ENCODE measurements around the gene FAM193B.

Gene FAM193B

DNA sequence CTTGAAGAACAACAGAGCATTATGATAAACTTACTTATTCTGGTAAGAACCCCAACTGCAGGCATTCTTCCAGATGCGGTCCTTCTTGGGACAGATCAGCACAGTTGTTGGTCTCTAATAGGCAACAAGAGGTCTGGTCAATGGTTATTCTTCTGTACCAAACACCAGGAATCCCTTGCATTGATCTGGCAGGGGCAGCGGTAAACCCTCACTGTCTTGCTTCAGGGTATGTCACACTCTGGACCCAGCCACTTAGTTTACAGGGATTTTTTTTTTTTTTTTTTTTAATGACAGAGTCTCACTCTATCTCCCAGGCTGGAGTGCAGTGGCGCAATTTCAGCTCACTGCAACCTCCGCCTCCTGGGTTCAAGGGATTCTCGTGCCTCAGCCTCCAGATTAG lies 1.3 kb upstream of the FAM193B start:
- no peaks in the 10 kb centered on the region for H3K27me3 Mint-ChIP-seq
- no peak overlapping the region for H3K27ac Mint-ChIP-seq
- H3K9me3 Mint-ChIP-seq (ENCODE audit: low read depth) = no peaks in the 10 kb centered on the region
- peaks cover 30% of the 10 kb centered on the region for H3K4me1 Mint-ChIP-seq (ENCODE audit: low read depth)
- peak overlapping the region; percentile 84 for H3K4me3 Mint-ChIP-seq
- H3K36me3 Mint-ChIP-seq = peaks cover 2% of the 10 kb centered on the region

DNA sequence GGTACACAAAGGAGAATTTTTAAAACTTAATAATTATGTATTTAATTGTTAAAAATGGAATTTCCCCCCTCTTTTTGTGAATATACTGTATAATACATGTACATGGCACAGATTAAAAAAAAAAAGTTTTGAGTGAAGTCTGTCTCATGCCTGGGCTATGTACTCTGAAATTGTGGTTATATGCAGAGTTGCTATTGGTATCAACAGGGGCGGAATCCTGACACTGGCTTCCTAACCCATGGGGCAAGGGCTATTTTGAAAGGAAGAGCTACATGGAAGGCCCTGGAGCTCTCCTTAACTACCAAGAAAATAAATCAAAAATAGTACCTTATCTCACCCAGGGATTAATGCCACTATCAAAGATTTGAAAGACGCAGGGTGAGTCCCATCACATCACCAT lies 865 bp upstream of the FAM193B start:
- Mint-ChIP-seq H3K27ac (no peak overlapping the region), H3K27me3 (no peaks in the 10 kb centered on the region), H3K4me3 (peak overlapping the region; percentile 84), H3K4me1 (ENCODE audit: low read depth) (peaks cover 33% of the 10 kb centered on the region), H3K9me3 (ENCODE audit: low read depth) (no peaks in the 10 kb centered on the region), H3K36me3 (peaks cover 2% of the 10 kb centered on the region)

DNA sequence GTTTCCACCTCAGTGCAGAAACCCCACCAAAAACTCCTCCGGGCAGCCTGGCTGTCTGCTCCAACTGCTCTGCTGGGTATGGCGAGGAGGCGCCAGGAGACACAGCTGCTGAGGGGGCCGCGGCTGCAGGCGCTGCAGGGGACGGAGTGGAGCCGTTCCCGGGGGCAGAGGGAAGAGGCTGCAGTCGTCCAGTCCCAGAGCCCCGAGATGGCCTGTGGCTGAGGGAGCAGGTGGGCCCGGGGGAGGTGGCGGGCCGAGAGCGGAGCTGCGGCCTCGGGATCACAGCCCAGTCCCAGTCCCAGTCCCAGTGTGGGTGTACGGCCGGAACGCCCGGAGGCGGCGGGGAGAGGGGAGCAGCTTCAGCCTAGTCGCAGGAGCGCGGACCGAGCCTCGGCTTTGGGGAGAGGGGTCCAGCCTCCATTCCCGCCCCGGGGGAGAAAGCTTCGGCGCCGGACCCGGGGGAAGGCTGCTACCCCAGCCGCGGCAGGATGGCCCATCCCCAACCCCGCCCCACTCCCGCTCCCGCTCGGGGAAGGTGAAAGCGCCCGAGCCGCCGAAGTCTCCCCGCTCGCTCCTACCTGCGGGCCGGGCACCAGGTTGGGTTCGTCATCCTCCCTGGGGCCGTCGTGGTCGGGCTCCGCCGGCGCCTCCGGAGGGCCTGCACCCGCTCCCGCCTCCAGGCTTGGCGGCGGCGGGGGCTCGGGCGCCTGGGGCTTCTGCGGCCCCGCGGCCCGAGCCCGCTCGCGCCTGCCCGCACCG lies 513 bp downstream of the FAM193B start:
- Mint-ChIP-seq H3K27ac (no peak overlapping the region), H3K4me1 (ENCODE audit: low read depth) (peaks cover 37% of the 10 kb centered on the region), H3K4me3 (peak overlapping the region; percentile 81), H3K36me3 (peaks cover 2% of the 10 kb centered on the region), H3K27me3 (no peaks in the 10 kb centered on the region), H3K9me3 (ENCODE audit: low read depth) (no peaks in the 10 kb centered on the region)

DNA sequence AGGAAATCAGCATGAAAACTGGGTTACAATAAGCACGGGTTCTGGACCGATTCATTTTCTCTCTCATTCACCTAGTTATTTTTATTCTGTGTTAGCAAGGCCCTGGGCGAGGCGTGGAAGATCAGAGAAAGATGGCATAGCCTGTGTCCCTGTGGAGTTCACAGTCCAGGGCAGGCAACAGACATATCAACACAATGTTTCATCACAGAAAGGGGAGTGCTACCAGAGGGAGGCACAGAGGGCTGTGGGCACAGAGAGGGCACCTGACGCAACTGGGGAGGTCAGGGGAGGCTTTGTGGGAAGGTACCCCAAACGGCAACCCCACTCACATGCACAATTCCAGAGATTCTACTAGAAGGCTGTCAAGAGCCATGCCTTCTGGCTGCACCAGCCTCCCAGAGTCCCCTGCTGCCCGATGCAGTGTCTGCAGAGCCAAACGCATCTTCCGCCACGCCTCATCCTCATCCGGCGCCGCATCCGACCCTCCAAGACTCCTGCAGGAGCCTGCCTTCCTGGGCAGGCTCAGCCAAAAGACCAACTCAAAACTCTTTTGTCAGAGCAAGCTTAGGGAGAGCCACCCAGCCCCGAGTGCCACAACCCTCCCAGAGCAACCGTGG lies 1.4 kb downstream of the FAM193B start:
- no peaks in the 10 kb centered on the region for H3K27me3 Mint-ChIP-seq
- H3K27ac Mint-ChIP-seq = peak overlapping the region; percentile 65
- H3K9me3 Mint-ChIP-seq (ENCODE audit: low read depth) = no peaks in the 10 kb centered on the region
- H3K4me3 Mint-ChIP-seq = peak overlapping the region; percentile 81
- peaks cover 2% of the 10 kb centered on the region for H3K36me3 Mint-ChIP-seq
- H3K4me1 Mint-ChIP-seq (ENCODE audit: low read depth) = peaks cover 42% of the 10 kb centered on the region

DNA sequence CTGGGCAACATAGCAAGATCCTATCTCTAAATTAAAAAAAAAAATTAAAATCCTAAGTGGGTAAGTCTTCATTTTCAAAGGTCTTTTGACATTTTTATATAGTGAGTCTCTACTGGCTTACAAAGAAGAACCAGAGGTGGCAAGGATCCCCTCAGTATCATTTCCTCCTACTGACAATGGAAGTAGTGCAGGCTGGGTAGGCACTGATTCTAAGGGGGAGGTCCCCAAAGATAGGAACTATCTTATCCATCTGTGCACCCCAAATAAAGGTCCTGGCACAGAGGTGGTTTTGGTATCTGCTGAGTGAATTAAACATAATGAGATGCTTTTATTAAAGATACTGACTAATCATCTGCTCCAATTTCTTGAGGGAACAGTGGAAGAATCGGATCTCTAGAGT lies 4.2 kb downstream of the FAM193B start:
- H3K4me1 Mint-ChIP-seq (ENCODE audit: low read depth) = peaks cover 48% of the 10 kb centered on the region
- H3K4me3 Mint-ChIP-seq = no peak overlapping the region
- no peak overlapping the region for H3K27ac Mint-ChIP-seq
- H3K27me3 Mint-ChIP-seq = no peaks in the 10 kb centered on the region
- peaks cover 4% of the 10 kb centered on the region for H3K36me3 Mint-ChIP-seq
- no peaks in the 10 kb centered on the region for H3K9me3 Mint-ChIP-seq (ENCODE audit: low read depth)

DNA sequence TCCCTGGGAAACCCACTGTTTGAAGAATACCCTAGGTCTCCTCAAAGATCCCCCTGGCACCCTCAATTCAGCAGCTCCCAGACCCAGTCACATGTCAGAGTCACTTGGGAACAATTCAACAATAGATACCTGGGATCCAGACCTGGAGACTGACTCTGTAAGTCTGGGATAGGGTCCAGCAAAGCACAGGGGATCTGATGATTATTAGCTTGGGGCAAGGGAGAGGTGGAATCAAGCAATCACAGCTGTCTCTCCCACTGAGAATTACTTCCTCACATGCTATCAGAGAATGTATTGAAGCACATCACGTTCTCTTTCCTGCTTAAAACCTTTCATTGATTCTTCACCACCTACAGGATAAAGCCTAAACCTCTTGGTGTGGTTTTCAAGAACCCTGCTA lies 5.9 kb downstream of the FAM193B start:
- H3K4me1 Mint-ChIP-seq (ENCODE audit: low read depth) = peaks cover 41% of the 10 kb centered on the region
- H3K27me3 Mint-ChIP-seq = no peaks in the 10 kb centered on the region
- H3K36me3 Mint-ChIP-seq = peaks cover 4% of the 10 kb centered on the region
- H3K27ac Mint-ChIP-seq = no peak overlapping the region
- no peaks in the 10 kb centered on the region for H3K9me3 Mint-ChIP-seq (ENCODE audit: low read depth)
- no peak overlapping the region for H3K4me3 Mint-ChIP-seq

DNA sequence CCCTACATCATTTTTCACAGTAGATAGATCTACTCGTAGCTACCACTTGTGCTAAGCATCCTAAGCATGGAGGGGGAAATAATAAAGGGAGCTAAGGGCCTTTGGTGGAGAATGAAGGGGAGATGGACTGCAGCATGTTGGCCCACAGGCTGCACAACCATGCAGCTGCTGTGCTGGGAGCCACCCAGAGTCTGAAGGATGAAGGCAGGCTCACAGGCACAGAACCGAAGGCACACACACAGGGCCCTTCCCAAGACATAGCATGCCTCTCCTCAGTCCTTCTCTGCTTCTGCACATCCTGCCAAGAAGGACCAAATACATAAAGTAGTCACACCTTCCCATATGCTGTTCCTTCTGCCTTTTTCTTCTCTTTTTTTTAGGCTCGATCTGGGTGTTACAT lies 6.6 kb downstream of the FAM193B start:
- Mint-ChIP-seq H3K4me3 (no peak overlapping the region), H3K36me3 (peaks cover 2% of the 10 kb centered on the region), H3K27me3 (no peaks in the 10 kb centered on the region), H3K9me3 (ENCODE audit: low read depth) (no peaks in the 10 kb centered on the region), H3K27ac (no peak overlapping the region), H3K4me1 (ENCODE audit: low read depth) (peaks cover 35% of the 10 kb centered on the region)

DNA sequence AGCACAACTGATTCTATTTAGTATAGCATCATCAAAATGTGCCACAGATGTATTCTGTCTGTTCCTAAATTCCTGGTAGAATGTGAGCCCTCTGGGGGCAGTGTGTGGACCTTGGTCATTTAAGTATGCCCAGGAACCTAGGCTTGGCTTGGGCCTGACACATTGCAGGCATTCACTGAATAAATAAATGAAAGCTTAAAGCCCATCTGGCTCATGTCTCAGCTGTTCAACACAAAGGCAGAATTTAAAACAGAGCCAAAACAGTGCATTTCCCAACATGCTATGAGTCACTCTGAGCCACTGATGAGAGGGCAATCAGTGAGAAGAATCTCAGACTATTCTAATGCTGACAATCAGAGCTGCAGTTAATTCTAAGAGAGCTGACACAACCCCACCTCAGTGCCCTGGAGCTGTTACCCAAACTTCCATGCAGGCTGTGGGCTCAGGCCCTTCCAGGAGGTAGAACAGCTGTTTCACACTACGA lies 8.1 kb downstream of the FAM193B start:
- no peak overlapping the region for H3K27ac Mint-ChIP-seq

DNA sequence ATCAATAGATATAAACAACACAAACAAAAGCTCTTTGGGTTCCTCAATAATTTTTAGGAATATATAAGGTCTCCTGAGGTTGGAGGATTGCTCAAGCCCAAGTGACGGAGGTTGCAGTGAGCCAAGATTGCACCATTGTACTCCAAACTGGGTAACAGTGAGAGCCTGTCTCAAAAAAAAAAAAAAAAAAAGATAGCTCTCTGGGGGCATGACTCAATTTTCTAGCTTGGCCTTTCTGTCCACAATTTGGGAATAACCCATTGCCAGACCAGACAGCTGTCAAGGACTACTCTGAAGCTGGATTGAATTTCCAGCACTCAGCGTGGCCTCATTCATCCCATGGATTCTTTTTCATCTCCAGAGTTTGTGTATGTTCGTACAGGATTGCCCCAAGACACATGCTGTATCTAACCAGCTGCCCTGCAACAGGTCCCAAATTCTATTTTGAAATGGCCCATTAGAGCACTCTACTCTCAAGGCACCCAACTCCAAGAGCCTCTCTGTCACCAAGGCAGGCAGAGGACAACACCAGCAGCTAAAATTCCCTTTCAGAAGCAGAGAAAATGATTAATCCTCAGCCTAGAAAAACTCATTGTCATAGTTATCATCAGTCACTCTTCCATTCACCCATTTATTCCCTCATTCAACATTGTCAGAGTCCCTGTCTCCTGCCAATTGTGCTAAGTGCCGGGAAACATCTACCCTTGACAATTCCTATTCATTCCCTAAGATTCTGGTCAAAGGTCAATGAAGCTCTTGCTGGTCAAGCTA lies 8.7 kb downstream of the FAM193B start:
- Mint-ChIP-seq H3K36me3 (peaks cover 2% of the 10 kb centered on the region), H3K4me3 (no peak overlapping the region), H3K4me1 (ENCODE audit: low read depth) (peaks cover 32% of the 10 kb centered on the region), H3K27ac (no peak overlapping the region), H3K9me3 (ENCODE audit: low read depth) (no peaks in the 10 kb centered on the region), H3K27me3 (no peaks in the 10 kb centered on the region)

More for the DNA sequence above, 8.1 kb downstream of the FAM193B start:
- no peaks in the 10 kb centered on the region for H3K9me3 Mint-ChIP-seq (ENCODE audit: low read depth)
- no peaks in the 10 kb centered on the region for H3K27me3 Mint-ChIP-seq
- no peak overlapping the region for H3K4me3 Mint-ChIP-seq
- peaks cover 2% of the 10 kb centered on the region for H3K36me3 Mint-ChIP-seq
- peaks cover 30% of the 10 kb centered on the region for H3K4me1 Mint-ChIP-seq (ENCODE audit: low read depth)

DNA sequence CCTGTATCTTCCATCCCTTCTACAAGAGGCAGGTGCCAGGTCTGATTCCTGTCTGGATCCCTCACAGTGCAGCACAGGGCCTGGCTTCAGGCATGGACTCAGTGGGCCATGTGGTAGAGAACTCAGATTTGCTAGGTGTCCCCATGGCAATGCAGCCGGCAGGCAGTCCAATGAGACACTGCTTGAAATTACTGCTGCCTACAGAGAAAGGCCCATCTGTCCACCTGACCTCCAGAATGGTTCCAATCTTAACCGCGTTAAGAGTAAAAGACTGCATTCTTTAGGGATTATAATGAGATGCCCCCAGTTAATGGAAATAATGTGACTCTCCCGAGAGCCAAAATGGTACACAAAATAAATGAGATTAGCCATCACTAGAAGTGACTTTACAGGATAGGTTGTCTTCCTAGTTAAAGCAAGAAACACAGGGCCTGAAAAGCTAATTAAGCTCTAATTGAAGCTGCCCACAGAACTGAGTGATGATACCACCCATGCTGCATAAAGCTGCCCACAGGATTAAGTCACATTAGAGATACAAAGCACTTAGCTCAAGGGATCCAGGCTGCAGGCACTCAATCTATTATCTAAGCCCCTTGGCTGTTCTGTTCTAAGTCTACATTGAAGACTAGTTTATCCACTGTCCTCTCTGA lies 11.4 kb downstream of the FAM193B start:
- Mint-ChIP-seq H3K4me3 (no peak overlapping the region), H3K9me3 (ENCODE audit: low read depth) (no peaks in the 10 kb centered on the region), H3K36me3 (peaks cover 2% of the 10 kb centered on the region), H3K27me3 (no peaks in the 10 kb centered on the region), H3K4me1 (ENCODE audit: low read depth) (peaks cover 20% of the 10 kb centered on the region), H3K27ac (no peak overlapping the region)

DNA sequence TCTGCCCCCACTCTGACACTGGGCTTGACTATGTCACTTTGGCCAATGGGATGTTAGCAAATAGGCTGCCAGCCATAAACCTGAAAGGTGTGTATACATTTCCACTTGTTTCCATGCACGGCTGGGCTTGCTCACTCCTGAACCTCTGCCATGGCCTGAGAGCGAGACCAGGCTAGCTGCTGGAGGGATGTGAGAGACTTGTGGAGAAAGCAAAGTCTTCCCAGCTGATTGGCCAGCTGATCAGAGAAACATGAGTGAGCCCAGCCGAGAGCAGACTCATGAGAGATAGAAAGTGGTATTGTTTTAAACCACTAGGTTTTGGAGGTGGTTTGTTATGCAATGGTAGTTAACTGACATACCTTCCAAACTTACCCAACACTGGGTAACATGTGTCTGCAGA lies 13.9 kb downstream of the FAM193B start:
- H3K27me3 Mint-ChIP-seq = no peaks in the 10 kb centered on the region
- no peak overlapping the region for H3K4me3 Mint-ChIP-seq

DNA sequence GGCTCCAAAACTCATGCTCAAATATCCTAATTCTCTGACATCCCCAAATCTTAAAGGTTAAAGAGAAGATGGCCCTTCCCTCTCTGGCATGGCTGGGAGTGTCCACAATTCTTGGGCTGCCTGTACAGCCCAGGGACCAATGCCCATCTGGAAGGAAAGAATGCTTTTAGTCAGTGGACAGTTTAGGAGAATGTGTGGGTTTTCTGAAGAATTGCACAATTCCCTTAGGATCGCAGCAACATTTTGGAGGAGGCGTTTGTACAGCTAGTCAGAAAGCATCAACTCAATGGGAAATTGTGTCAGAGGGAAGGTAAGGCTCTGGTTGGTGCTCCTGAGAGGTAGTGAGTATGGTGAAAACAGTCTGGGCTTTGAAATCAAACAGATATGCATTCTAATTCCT lies 15.0 kb downstream of the FAM193B start:
- Mint-ChIP-seq H3K4me1 (ENCODE audit: low read depth) (peaks cover 9% of the 10 kb centered on the region), H3K27me3 (no peaks in the 10 kb centered on the region), H3K9me3 (ENCODE audit: low read depth) (no peaks in the 10 kb centered on the region), H3K4me3 (no peak overlapping the region), H3K36me3 (no peaks in the 10 kb centered on the region), H3K27ac (no peak overlapping the region)

More for the DNA sequence above, 13.9 kb downstream of the FAM193B start:
- Mint-ChIP-seq H3K36me3 (no peaks in the 10 kb centered on the region), H3K9me3 (ENCODE audit: low read depth) (no peaks in the 10 kb centered on the region), H3K27ac (no peak overlapping the region), H3K4me1 (ENCODE audit: low read depth) (peaks cover 9% of the 10 kb centered on the region)

DNA sequence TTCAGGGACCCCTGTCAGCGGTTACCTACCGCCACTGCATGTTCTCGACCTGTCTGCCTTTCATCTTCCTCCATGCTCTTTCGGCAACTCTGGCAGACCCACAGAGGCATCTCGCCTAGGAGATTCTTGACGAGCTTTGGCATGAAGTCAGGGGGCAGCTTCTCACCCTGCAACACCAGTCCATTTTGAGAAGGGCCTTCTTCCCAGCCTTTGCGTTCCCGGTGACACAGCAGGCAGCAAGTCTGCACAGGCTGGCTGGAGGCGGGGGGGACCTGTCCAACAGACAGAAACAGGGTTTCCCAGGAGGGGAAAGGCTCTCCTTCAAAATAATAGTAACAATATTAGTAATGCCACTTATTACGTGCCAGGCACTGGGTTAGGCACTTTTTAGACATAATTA lies 15.5 kb downstream of the FAM193B start:
- H3K27ac Mint-ChIP-seq = no peak overlapping the region
- peaks cover 9% of the 10 kb centered on the region for H3K4me1 Mint-ChIP-seq (ENCODE audit: low read depth)
- no peaks in the 10 kb centered on the region for H3K36me3 Mint-ChIP-seq
- H3K9me3 Mint-ChIP-seq (ENCODE audit: low read depth) = no peaks in the 10 kb centered on the region
- H3K27me3 Mint-ChIP-seq = no peaks in the 10 kb centered on the region
- no peak overlapping the region for H3K4me3 Mint-ChIP-seq

DNA sequence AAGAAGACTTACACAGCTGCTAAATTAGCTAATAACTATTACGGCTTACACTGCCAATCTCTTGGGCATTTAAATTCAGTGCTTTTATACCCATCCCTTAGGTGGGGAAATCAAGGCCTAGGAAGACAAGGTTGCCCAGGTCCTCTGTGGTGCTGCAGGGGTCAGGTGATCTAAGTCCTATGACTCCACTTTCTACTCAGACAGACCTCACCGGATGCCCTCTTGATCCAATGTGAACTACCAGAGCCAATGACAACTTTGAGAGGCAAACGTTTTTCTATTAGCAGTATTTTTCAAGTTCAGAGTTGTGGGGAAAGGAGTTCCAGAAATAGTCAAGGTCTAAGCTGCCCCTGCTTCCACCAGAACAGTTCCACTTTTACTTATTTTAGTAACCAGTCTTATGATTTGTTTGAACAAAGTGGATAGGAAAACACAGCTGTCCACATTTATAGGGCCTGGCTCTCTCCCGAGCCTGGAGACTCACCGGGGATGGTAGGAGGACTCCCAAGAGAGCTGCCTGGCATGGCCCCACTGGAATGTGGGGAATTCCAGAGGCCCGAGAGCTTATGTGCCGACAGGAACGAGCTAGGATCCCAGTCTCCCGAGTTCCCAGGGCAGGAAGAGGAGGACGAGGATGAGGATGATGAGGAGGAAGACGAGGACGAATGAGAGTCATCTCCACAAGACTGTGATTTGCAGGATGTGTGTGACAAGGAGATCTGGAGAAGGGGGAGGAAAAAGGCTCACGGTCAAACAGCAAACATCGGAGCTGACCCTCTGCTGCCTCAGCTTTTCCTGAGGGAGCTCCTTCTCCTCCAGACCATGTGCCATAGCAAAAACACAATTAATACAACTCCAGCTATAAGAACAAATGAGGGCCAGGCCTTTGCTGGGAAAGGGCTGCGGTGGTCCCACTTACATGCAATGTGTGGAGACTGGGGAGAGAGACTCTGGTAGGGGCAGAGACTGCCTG lies 16.7 kb downstream of the FAM193B start:
- Mint-ChIP-seq H3K9me3 (ENCODE audit: low read depth) (no peaks in the 10 kb centered on the region), H3K4me1 (ENCODE audit: low read depth) (peaks cover 8% of the 10 kb centered on the region), H3K27ac (no peak overlapping the region), H3K36me3 (no peaks in the 10 kb centered on the region), H3K4me3 (no peak overlapping the region), H3K27me3 (no peaks in the 10 kb centered on the region)

All from activated naive CD8-positive, alpha-beta T cell (primary cell).